ENCODE results near the gene WFIKKN2. TPM values are rescaled to one million over a fixed set of nuclear protein-coding genes. Genes with fewer than 3 reads are reported as not detected.

The WFIKKN2 gene
- total and polyA plus RNA-seq, 2 donors (not counting 1 experiment from before 2014, with no cell fraction given): 0.02 to 0.33 TPM

GRCh38 chr17:50807675-50808074, 27.7 kb upstream of the WFIKKN2 start:
- Histone ChIP-seq H3K4me2 (ENCODE audit: extremely low read depth, insufficient read depth, low read length) (no peak overlapping the region), H3K4me3 (replicated peaks in 1 of 4; ENCODE audit: control extremely low read depth in 1 of 4, insufficient read depth in 1 of 4, low read depth in 3 of 4, low read length in 4 of 4) (no peak overlapping the region), H3K36me3 (ENCODE audit: control insufficient read depth, insufficient read depth, low read length) (no peaks in the 10 kb centered on the region), H3K79me2 (ENCODE audit: control insufficient read depth, insufficient read depth, low read length) (no peaks in the 10 kb centered on the region), H4K20me1 (ENCODE audit: control insufficient read depth, extremely low read depth, insufficient read depth, low read length) (no peaks in the 10 kb centered on the region), H3K27ac (ENCODE audit: insufficient read depth, low read length) (no peak overlapping the region), H2AFZ (ENCODE audit: low read length) (no peak overlapping the region), H3K4me1 (ENCODE audit: control insufficient read depth, extremely low read depth, insufficient read depth, low read length) (no peaks in the 10 kb centered on the region), H3K9ac (ENCODE audit: insufficient read depth, low read length) (no peak overlapping the region), H3K9me3 (ENCODE audit: control insufficient read depth, insufficient read depth, low read depth, low read length) (no peaks in the 10 kb centered on the region), H3K27me3 (ENCODE audit: control insufficient read depth, insufficient read depth, low read length) (no peaks in the 10 kb centered on the region)
- DNase-seq (ENCODE audit: low read depth in 2 of 2): no peak
- TF ChIP-seq CTCF (conservative IDR thresholded peaks at IDR 0.05 in 1 of 2, IDR thresholded peaks at IDR 0.05 in 1 of 2; ENCODE audit: low read depth in 1 of 2, low read length in 2 of 2) (no peak), EZH2 (IDR thresholded peaks at IDR 0.05; ENCODE audit: low read length, missing control alignments) (no peak)

DNA sequence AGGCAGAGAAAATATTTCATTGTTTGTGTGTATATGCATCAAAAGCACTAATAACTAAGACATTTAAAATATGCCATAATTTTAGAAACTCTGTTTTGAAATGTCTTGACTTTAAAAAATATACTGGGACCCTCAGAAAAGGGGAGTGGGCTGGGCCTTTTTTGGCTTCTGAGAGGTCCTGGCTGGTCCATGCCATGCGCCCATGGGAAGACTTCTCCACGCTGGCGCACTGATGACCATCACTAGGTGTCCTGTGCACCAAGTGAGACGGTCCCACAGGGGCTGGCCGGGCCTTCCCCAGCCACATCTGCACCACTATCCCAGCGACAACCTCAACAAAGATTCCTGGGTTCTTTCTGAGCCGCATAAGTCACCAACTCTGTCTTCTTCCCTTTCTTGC, 27.0 kb upstream of the WFIKKN2 start:
- H3K9me3 ChIP-seq (ENCODE audit: control insufficient read depth, insufficient read depth, low read depth, low read length): no peaks in the 10 kb centered on the region
- no peaks in the 10 kb centered on the region for H4K20me1 ChIP-seq (ENCODE audit: control insufficient read depth, extremely low read depth, insufficient read depth, low read length)
- DNase-seq (ENCODE audit: low read depth in 2 of 2): no peak
- TF ChIP-seq CTCF (conservative IDR thresholded peaks at IDR 0.05 in 1 of 2, IDR thresholded peaks at IDR 0.05 in 1 of 2; ENCODE audit: low read depth in 1 of 2, low read length in 2 of 2) (no peak), EZH2 (IDR thresholded peaks at IDR 0.05; ENCODE audit: low read length, missing control alignments) (no peak)
- no peak overlapping the region for H2AFZ ChIP-seq (ENCODE audit: low read length)
- H3K4me2 ChIP-seq (ENCODE audit: extremely low read depth, insufficient read depth, low read length): no peak overlapping the region
- no peaks in the 10 kb centered on the region for H3K36me3 ChIP-seq (ENCODE audit: control insufficient read depth, insufficient read depth, low read length)
- H3K27me3 ChIP-seq (ENCODE audit: control insufficient read depth, insufficient read depth, low read length): no peaks in the 10 kb centered on the region
- H3K4me1 ChIP-seq (ENCODE audit: control insufficient read depth, extremely low read depth, insufficient read depth, low read length): no peaks in the 10 kb centered on the region
- no peak overlapping the region for H3K4me3 ChIP-seq (replicated peaks in 1 of 4; ENCODE audit: control extremely low read depth in 1 of 4, insufficient read depth in 1 of 4, low read depth in 3 of 4, low read length in 4 of 4)
- no peak overlapping the region for H3K27ac ChIP-seq (ENCODE audit: insufficient read depth, low read length)
- no peak overlapping the region for H3K9ac ChIP-seq (ENCODE audit: insufficient read depth, low read length)
- no peaks in the 10 kb centered on the region for H3K79me2 ChIP-seq (ENCODE audit: control insufficient read depth, insufficient read depth, low read length)

DNA sequence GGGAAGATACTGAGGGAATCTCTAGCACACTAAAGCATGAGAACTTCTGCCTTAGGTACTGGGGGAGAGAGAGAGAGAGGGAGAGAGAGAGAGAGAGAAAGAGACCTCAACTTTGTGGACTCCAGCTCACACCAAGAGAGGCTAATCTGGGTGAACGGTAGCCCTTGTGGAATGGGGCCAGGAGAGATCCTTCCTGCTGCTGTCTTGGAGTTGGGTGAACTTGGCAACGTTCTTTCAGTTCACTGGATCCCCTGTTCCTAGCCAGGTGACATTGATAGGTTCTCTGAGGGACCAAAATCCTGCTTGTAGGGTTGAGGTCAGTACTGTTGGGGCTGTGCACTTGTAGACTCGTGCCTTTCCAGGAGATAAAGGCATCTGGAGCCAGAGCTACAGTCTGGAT, 26.5 kb upstream of the WFIKKN2 start:
- no peaks in the 10 kb centered on the region for H3K4me1 ChIP-seq (ENCODE audit: control insufficient read depth, extremely low read depth, insufficient read depth, low read length)
- no peaks in the 10 kb centered on the region for H3K79me2 ChIP-seq (ENCODE audit: control insufficient read depth, insufficient read depth, low read length)
- no peak for TF ChIP-seq CTCF (conservative IDR thresholded peaks at IDR 0.05 in 1 of 2, IDR thresholded peaks at IDR 0.05 in 1 of 2; ENCODE audit: low read depth in 1 of 2, low read length in 2 of 2)

More for the DNA sequence above, 26.5 kb upstream of the WFIKKN2 start:
- no peak overlapping the region for H3K4me2 ChIP-seq (ENCODE audit: extremely low read depth, insufficient read depth, low read length)
- no peak overlapping the region for H3K9ac ChIP-seq (ENCODE audit: insufficient read depth, low read length)
- H2AFZ ChIP-seq (ENCODE audit: low read length): no peak overlapping the region
- no peaks in the 10 kb centered on the region for H3K27me3 ChIP-seq (ENCODE audit: control insufficient read depth, insufficient read depth, low read length)
- H4K20me1 ChIP-seq (ENCODE audit: control insufficient read depth, extremely low read depth, insufficient read depth, low read length): no peaks in the 10 kb centered on the region
- DNase-seq (ENCODE audit: low read depth in 2 of 2): no peak
- no peaks in the 10 kb centered on the region for H3K9me3 ChIP-seq (ENCODE audit: control insufficient read depth, insufficient read depth, low read depth, low read length)
- H3K36me3 ChIP-seq (ENCODE audit: control insufficient read depth, insufficient read depth, low read length): no peaks in the 10 kb centered on the region
- no peak overlapping the region for H3K27ac ChIP-seq (ENCODE audit: insufficient read depth, low read length)
- no peak overlapping the region for H3K4me3 ChIP-seq (replicated peaks in 1 of 4; ENCODE audit: control extremely low read depth in 1 of 4, insufficient read depth in 1 of 4, low read depth in 3 of 4, low read length in 4 of 4)
